HCT116 (cell line): ENCODE measurements around the gene RAB3GAP2. TPM values are rescaled to one million over a fixed set of nuclear protein-coding genes. Genes with fewer than 3 reads are reported as not detected.

Experiments used
- ATAC-seq: fragments of 200-7000 bp; cut with Tn5 transposase; 2 replicates; pipeline ENCODE4 v1.9.1; 2020; ENCODE audit warnings: mild to moderate bottlenecking, moderate library complexity
- BruUV-seq: library from RNA; stranded (reverse); fragments of 400-500 nt; replicated peaks from 2 replicates; lab custom pipeline; 2021; lab: Mats Ljungman, UMichigan
- CTCF ChIA-PET: fragments of 300-600 bp; sonication (Branson Sonifier 250); formaldehyde crosslinking; loops from one replicate; lab custom pipeline; 2021; ENCODE audit warnings: antibody characterized with exemption; lab: Charles Lee
- POLR2A ChIA-PET: fragments of 300-600, 350-600 bp; sonication (Branson Sonifier 250); formaldehyde crosslinking; loops from one replicate; lab custom pipeline; 2021; ENCODE audit warnings: antibody characterized with exemption; lab: Charles Lee
- RAD21 ChIA-PET, 2 experiments: fragments of 300-600 bp; sonication (Branson Sonifier 250); formaldehyde crosslinking; loops; one replicate each; lab custom pipeline; 2023; ENCODE audit warnings: low total read pairs in 2 of 2; ENCODE audit not compliant: uncharacterized antibody in 2 of 2, unreplicated experiment in 2 of 2, low non-redundant PET in 1 of 2; lab: Charles Lee
- DNase-seq: peaks from one replicate; pipeline ENCODE4 v3.0.0-alpha.2; 2010; ENCODE audit warnings: low read depth, low spot score
- H2AFZ ChIP-seq: fragments of 200-600 bp; shearing (Covaris generic), sonication (generic); 2 replicates; pipeline ENCODE4 v1.6.1; 2017; ENCODE audit warnings: low read depth, mixed run types, mixed read lengths, antibody characterized with exemption, low read length; ENCODE audit not compliant: poor library complexity, severe bottlenecking
- H3K27ac ChIP-seq: 2 replicates; pipeline ENCODE4 v1.5.1; 2012; ENCODE audit warnings: low read depth, low read length
- H3K27me3 ChIP-seq: fragments of 200-600 bp; sonication (generic); 2 replicates; pipeline ENCODE4 v1.6.1; 2016; ENCODE audit warnings: mixed run types, low read length, mixed read lengths; ENCODE audit not compliant: insufficient read depth
- H3K36me3 ChIP-seq, 2 experiments: fragments of 200-500 bp in 1 of 2; fragments of 200-600 bp in 1 of 2; sonication (Bioruptor generic) in 1 of 2; sonication (generic) in 1 of 2; 2 replicates each; pipeline versions ENCODE4 v1.5.1 to v1.6.1; 2014 to 2016; ENCODE audit warnings: low read length in 2 of 2, inconsistent platforms in 1 of 2, mixed read lengths in 1 of 2, mixed run types in 1 of 2; ENCODE audit not compliant: insufficient read depth in 2 of 2, control insufficient read depth in 1 of 2
- H3K4me1 ChIP-seq, 2 experiments: fragments of 200-600 bp in 1 of 2; sonication (generic) in 1 of 2; 2 replicates each; pipeline versions ENCODE4 v1.5.1 to v1.6.1; 2012 to 2017; ENCODE audit warnings: low read length in 2 of 2, inconsistent platforms in 1 of 2, mild to moderate bottlenecking in 1 of 2, mixed read lengths in 1 of 2, mixed run types in 1 of 2, moderate library complexity in 1 of 2; ENCODE audit not compliant: insufficient read depth in 2 of 2, control insufficient read depth in 1 of 2
- H3K4me2 ChIP-seq: fragments of 200-600 bp; sonication (generic); 2 replicates; pipeline ENCODE4 v1.6.1; 2017; ENCODE audit warnings: mixed run types, low read length, mixed read lengths
- H3K4me3 ChIP-seq, 2 experiments: fragments of 200-600 bp in 1 of 2; sonication (generic) in 1 of 2; replicated peaks in 1 of 2; 2 replicates each; pipeline ENCODE4 v1.5.1; 2011 to 2016; ENCODE audit warnings: low read length in 2 of 2, control low read depth in 1 of 2, low read depth in 1 of 2, mild to moderate bottlenecking in 1 of 2, mixed read lengths in 1 of 2, mixed run types in 1 of 2
- H3K79me2 ChIP-seq: fragments of 200-600 bp; sonication (generic); 2 replicates; pipeline ENCODE4 v1.6.1; 2017; ENCODE audit warnings: mild to moderate bottlenecking, mixed run types, low read length, moderate library complexity, mixed read lengths; ENCODE audit not compliant: insufficient read depth
- H3K9ac ChIP-seq: fragments of 200-600 bp; sonication (generic); 2 replicates; pipeline ENCODE4 v1.6.1; 2016; ENCODE audit warnings: low read length, mixed read lengths
- H3K9me2 ChIP-seq: fragments of 200-600 bp; sonication (generic), shearing (Covaris generic); 2 replicates; pipeline ENCODE4 v1.6.1; 2017; ENCODE audit warnings: mixed run types, mild to moderate bottlenecking, moderate library complexity; ENCODE audit not compliant: insufficient read depth
- H3K9me3 ChIP-seq, 2 experiments: fragments of 200-500 bp in 1 of 2; fragments of 200-600 bp in 1 of 2; sonication (Bioruptor generic) in 1 of 2; sonication (generic) in 1 of 2; 2 replicates each; pipeline ENCODE4 v1.6.1; 2014 to 2017; ENCODE audit warnings: low read length in 2 of 2, mixed read lengths in 2 of 2, inconsistent platforms in 1 of 2, low read depth in 1 of 2, mild to moderate bottlenecking in 1 of 2, mixed run types in 1 of 2, moderate library complexity in 1 of 2; ENCODE audit not compliant: control insufficient read depth in 1 of 2, insufficient read depth in 1 of 2
- H4K20me1 ChIP-seq: fragments of 200-600 bp; sonication (generic), shearing (Covaris generic); 2 replicates; pipeline ENCODE4 v1.6.1; 2017; ENCODE audit warnings: mixed run types, mild to moderate bottlenecking, moderate library complexity; ENCODE audit not compliant: insufficient read depth
- ATF3 ChIP-seq: IDR thresholded peaks from 2 replicates; pipeline ENCODE4 v1.6.1; 2012
- CBX3 ChIP-seq: IDR thresholded peaks from 2 replicates; pipeline ENCODE4 v1.6.1; 2012; ENCODE audit warnings: low read depth
- CEBPB ChIP-seq: IDR thresholded peaks from 2 replicates; pipeline ENCODE4 v1.6.1; 2012; ENCODE audit warnings: low read depth
- ELF1 ChIP-seq: IDR thresholded peaks from 2 replicates; pipeline ENCODE4 v1.6.1; 2012; ENCODE audit warnings: low read depth, borderline replicate concordance
- EZH2 ChIP-seq: fragments of 200-600 bp; sonication (generic); IDR thresholded peaks from 2 replicates; pipeline ENCODE4 v1.6.1; 2017; ENCODE audit warnings: antibody characterized with exemption, mixed run types
- FOSL1 ChIP-seq: IDR thresholded peaks from 2 replicates; pipeline ENCODE4 v1.6.1; 2012; ENCODE audit warnings: low read depth
- JUND ChIP-seq: IDR thresholded peaks from 2 replicates; pipeline ENCODE4 v1.6.1; 2012
- MAX ChIP-seq: IDR thresholded peaks from 2 replicates; pipeline ENCODE4 v1.6.1; 2012
- POLR2A ChIP-seq: IDR thresholded peaks from 2 replicates; pipeline ENCODE4 v1.7.0; 2011; ENCODE audit warnings: borderline replicate concordance; ENCODE audit not compliant: insufficient read depth, insufficient read length; ENCODE audit errors: extremely low read depth
- RAD21 ChIP-seq: IDR thresholded peaks from 2 replicates; pipeline ENCODE4 v1.6.1; 2012; ENCODE audit warnings: low read depth, mild to moderate bottlenecking
- SIN3A ChIP-seq: IDR thresholded peaks from 2 replicates; pipeline ENCODE4 v1.6.1; 2012; ENCODE audit warnings: low read depth
- SP1 ChIP-seq: IDR thresholded peaks from 2 replicates; pipeline ENCODE4 v1.6.1; 2012; ENCODE audit warnings: low read depth
- SRF ChIP-seq: IDR thresholded peaks from 2 replicates; pipeline ENCODE4 v1.6.1; 2012; ENCODE audit warnings: low read depth
- TCF7L2 ChIP-seq: IDR thresholded peaks from 2 replicates; pipeline ENCODE4 v1.7.0; 2011; ENCODE audit warnings: borderline replicate concordance, inconsistent platforms; ENCODE audit not compliant: insufficient read depth, insufficient read length; ENCODE audit errors: extremely low read depth
- YY1 ChIP-seq: IDR thresholded peaks from 2 replicates; pipeline ENCODE4 v1.6.1; 2011; ENCODE audit warnings: low read length, low read depth, moderate library complexity, mild to moderate bottlenecking; ENCODE audit not compliant: insufficient replicate concordance; ENCODE audit errors: extremely low read depth
- ZBTB33 ChIP-seq: IDR thresholded peaks from 2 replicates; pipeline ENCODE4 v1.6.1; 2011; ENCODE audit warnings: mild to moderate bottlenecking, low read length, moderate library complexity; ENCODE audit not compliant: insufficient replicate concordance; ENCODE audit errors: extremely low read depth
- ZFX ChIP-seq: fragments of 450-650 bp; IDR thresholded peaks from 2 replicates; pipeline ENCODE4 v1.6.1; 2017
- intact Hi-C: fragments of 100-400 bp; cut with micrococcal nuclease; formaldehyde crosslinking; loops from 2 replicates; pipeline ENCODE4 v1.10.0; 2022
- total RNA-seq: library from RNA; stranded (reverse); gene quantifications from one replicate; pipeline ENCODE4 v1.2.1, GENCODE V29; 2021; ENCODE audit not compliant: unreplicated experiment
- TF ChIP-seq, protein P1 (sequence below), 3 experiments: fragments of 200-600 bp in 1 of 3; sonication (generic) in 1 of 3; IDR thresholded peaks in 2 of 3; conservative IDR thresholded peaks in 1 of 3; 2 replicates each; pipeline ENCODE4 v1.5.1; 2012 to 2017; ENCODE audit warnings: low read depth in 2 of 3, low read length in 2 of 3, antibody characterized with exemption in 1 of 3, borderline replicate concordance in 1 of 3, control low read depth in 1 of 3, mild to moderate bottlenecking in 1 of 3, mixed read lengths in 1 of 3, mixed run types in 1 of 3, moderate library complexity in 1 of 3; ENCODE audit not compliant: insufficient read depth in 1 of 3

The RAB3GAP2 gene
- total RNA-seq, 1 experiment from 2014 or later, result 32.5 TPM

DNA sequence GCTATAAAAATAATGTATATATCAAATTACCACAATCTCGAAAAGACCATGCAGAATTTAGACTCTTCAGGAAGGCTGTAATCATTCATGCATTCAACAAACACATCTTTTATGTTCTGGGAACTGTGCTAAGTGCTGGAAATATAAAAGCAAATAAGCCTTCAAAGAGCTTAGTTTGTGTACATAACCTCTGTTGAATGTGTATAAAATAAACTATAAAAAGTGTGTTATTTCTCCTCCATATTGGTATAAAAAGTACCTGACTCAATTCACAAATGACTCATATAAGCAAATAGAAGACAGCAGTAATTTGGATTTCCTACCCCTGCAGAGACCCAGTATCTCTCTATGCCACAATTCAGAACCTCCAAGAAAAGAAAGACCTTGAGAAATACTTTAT is 36.8 kb downstream of the RAB3GAP2 start:
- Histone ChIP-seq H3K4me2 (no peak overlapping the region), H4K20me1 (peaks cover 7% of the 10 kb centered on the region), H3K9me3 (no peaks in the 10 kb centered on the region), H3K4me3 (no peak overlapping the region), H2AFZ (no peak overlapping the region), H3K27ac (no peak overlapping the region), H3K36me3 (no peaks in the 10 kb centered on the region), H3K9ac (no peak overlapping the region), H3K9me2 (no peaks in the 10 kb centered on the region; the same call in 1 of the 2 replicates), H3K79me2 (peaks cover 34% of the 10 kb centered on the region), H3K27me3 (no peaks in the 10 kb centered on the region), H3K4me1 (no peaks in the 10 kb centered on the region)
- no peak for DNase-seq
- ATAC-seq, result no peak
- no TSS peak for BruUV-seq
- POLR2A ChIA-PET, result no interaction called here
- intact Hi-C loops, result no loop called here
- CTCF ChIA-PET, result interaction anchor here (0.7 to 1.5 kb wide), 2 partner anchors 17 to 46 kb away, joined by 3 read pairs; no protein-coding TSS in a partner anchor
- no peak for TF ChIP-seq FOSL1
- TF ChIP-seq SRF, result no peak
- TF ChIP-seq MAX, result no peak
- TF ChIP-seq CBX3, result no peak
- no peak for TF ChIP-seq CEBPB
- no peak for TF ChIP-seq ZFX
- no peak for TF ChIP-seq JUND
- TF ChIP-seq POLR2A, result no peak
- no peak for TF ChIP-seq EZH2
- no peak for TF ChIP-seq SIN3A
- TF ChIP-seq, protein P1, sequence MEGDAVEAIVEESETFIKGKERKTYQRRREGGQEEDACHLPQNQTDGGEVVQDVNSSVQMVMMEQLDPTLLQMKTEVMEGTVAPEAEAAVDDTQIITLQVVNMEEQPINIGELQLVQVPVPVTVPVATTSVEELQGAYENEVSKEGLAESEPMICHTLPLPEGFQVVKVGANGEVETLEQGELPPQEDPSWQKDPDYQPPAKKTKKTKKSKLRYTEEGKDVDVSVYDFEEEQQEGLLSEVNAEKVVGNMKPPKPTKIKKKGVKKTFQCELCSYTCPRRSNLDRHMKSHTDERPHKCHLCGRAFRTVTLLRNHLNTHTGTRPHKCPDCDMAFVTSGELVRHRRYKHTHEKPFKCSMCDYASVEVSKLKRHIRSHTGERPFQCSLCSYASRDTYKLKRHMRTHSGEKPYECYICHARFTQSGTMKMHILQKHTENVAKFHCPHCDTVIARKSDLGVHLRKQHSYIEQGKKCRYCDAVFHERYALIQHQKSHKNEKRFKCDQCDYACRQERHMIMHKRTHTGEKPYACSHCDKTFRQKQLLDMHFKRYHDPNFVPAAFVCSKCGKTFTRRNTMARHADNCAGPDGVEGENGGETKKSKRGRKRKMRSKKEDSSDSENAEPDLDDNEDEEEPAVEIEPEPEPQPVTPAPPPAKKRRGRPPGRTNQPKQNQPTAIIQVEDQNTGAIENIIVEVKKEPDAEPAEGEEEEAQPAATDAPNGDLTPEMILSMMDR (IDR thresholded peaks at IDR 0.05 in 2 of 3, conservative IDR thresholded peaks at IDR 0.05 in 1 of 3; ENCODE audit: borderline replicate concordance in 1 of 3, insufficient read depth in 1 of 3, low read depth in 2 of 3, low read length in 2 of 3), result no peak
- no peak for TF ChIP-seq SP1
- TF ChIP-seq ZBTB33, result no peak
- no peak for TF ChIP-seq ELF1
- TF ChIP-seq RAD21, result no peak
- TF ChIP-seq TCF7L2, result no peak
- TF ChIP-seq ATF3, result no peak
- no peak for TF ChIP-seq YY1
- RAD21 ChIA-PET, result no interaction called here
